8988T (cell line): ENCODE data around the gene AVP.

Experiments used
- DNase-seq: peaks from one replicate; pipeline ENCODE4 v3.0.0; 2011

The AVP gene

GRCh38 chr20:3109350-3110302, 25.1 kb upstream of the AVP start:
- no peak for DNase-seq

DNA sequence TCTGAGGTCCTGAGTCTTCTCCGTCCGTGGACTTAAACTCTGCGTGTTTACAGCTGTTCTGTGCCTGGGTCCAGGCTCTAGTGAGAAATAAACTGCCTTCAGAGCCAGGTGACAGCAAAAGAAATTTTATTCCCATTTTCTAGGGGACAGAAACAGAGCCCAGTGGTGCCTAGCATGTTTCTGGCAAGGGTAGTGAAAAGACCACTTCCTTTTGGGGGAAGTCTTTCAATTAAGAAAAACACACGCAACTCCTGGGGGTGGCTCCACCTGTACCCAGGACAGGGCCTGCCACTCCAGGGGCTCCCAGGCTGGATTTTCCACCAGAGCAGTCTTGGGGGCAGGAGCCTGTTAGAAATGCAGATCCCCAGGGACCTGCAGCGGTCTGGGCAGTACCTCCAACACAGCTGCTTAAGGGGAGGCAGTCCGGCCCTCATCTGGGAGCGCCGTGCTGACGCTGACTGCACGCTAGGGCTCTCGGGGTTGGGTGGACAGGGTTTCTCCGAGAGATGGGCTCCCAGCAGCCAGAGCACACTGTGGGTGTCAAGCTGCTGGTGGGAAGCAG, 23.0 kb upstream of the AVP start:
- no peak for DNase-seq

- DNase-seq = no peak
These were observed 22.3 kb upstream of the AVP start for GRCh38 chr20:3106658-3107463.

DNA sequence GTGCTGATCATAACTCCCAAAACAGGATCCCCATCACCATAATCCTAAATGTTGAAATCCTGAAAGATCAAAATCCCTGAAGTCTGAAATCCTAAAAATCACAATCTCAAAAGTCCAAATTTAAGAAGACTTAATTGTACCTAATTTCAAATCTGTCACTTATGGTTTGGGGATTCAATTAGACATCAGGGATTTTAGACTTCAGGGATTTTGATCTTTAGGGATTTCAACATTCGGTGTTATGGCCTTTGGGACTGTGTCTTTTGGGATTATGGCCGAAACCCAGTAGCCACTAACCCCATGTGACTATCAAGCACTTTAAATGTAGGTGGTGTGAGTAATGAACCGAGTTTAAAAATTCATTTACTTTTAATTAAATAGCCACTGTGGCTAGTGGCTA, 21.7 kb upstream of the AVP start:
- no peak for DNase-seq

DNA sequence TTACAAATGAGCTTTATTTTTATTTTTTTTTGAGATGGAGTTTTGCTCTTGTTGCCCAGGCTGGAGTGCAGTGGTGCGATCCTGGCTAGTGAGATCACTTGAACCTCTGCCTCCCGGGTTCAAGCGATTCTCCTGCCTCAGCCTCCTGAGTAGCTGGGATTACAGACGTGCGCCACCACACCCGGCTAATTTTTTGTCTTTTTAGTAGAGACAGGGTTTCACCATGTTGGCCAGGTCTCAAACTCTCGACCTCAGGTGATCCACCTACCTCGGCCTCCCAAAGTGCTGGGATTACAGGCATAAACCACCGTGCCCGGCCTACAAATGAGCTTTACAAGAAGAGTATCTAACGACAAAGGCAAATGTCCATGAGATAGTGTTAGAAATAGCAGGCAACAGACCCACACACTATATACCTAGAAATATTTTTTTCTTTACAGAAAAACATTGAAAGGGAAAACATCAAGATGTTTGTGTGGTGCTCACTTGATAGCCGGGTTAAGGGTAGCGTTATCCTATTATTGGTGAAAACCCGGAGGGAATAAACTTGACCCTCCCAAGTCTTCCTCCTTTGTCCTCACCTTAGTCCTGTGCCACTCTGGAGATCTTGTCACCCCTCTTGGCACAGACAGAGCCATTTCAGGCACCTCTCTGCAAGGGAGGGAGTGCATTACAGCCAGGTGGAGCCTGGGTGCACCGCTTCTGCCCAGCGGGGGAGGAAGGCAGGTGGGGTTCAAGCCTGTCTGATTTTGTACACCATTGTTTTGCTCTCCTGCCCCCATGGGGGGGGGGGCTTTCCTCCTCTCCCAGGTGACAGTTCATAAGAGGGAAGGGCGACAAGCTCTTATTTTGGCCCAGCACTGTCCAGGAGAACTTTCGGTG, 21.0 kb upstream of the AVP start:
- no peak for DNase-seq

- DNase-seq = no peak
These were observed 19.0 kb upstream of the AVP start for GRCh38 chr20:3103369-3104032.

DNA sequence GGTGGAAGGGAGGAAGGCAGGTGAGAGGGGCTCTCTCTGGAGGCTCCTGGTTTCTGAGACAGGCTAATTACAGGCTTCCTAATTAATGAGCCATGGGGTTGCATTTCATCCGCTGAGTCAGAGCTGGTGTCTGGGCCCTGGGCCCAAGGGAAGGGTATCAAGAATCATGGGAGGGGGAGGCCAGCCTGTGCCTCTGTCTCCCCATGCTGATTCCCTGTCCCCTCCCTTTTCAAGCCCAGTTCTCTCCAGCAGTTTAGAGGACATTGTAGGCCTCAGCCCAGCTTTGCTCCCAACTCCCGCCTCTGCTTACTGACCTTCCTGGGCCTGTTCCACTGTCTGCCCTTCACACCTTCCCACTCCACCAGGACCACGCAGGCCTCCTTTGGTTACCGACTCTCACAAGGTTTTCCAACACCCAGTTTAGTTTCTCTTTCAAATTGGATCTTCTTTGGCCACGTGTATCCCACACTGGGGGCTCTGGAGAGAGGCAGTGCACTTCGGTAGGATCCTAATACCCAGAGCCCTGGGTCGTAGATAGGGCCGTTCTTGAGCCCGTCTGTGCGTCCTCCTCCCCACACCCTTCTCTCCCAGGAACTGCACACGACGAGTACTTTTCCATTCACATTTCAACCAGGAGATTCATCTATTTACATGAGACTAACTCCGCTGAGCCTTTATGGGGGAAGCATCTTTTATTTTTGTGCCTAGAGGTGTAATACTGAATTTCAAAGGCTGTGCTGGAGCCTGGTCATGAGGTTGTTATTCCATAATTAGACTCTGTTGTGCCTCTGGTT, 18.2 kb upstream of the AVP start:
- no peak for DNase-seq

- no peak for DNase-seq
These were observed 17.4 kb upstream of the AVP start for GRCh38 chr20:3101737-3102574.

DNA sequence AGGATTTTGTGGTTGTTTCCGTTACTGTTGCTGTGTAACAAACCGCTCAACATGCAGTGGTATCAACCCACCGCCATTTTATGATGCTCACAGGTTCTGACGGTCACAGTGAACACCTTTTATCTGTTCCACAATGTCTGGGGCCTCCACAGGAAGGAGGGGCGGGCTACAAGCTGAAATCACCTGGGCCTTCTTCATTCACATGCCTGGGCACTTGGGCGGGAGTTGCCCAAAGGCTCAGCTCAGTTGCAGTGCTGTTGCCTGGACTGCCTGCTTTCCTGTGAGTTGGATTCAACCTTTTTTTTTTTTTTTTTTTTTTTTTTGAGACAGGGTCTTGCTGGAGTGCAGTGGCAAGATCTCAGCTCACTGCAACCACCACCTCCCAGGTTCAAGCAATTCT, 16.7 kb upstream of the AVP start:
- DNase-seq = no peak

DNA sequence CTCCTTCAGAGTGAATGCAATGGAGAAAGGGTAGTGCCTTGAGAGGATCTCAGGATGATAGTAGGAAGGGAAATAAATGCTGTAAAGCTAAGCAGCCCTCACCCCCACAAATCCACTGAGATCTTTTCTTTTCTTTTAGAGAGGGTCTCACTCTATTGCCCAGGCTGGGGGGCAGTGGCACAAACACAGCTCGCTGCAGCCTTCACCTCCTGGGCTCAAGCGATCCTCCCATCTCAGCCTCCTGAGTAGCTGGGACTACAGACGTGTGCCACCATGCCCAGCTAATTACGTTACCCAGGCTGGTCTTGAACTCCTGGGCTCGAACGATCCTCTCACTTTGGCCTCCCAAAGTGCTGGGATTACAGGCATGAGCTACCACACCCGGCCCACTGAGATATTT, 16.0 kb upstream of the AVP start:
- DNase-seq = no peak

- no peak for DNase-seq
These were observed 10.5 kb upstream of the AVP start for GRCh38 chr20:3094848-3095629.

- no peak for DNase-seq
These were observed 9.4 kb upstream of the AVP start for GRCh38 chr20:3093861-3094361.

- DNase-seq = no peak
These were observed 8.3 kb upstream of the AVP start for GRCh38 chr20:3092611-3093379.

- no peak for DNase-seq
These were observed 6.0 kb upstream of the AVP start for GRCh38 chr20:3090565-3090964.

GRCh38 chr20:3088031-3088430, 3.5 kb upstream of the AVP start:
- DNase-seq = no peak

GRCh38 chr20:3085571-3086072, 1.1 kb upstream of the AVP start:
- peak; percentile 18 for DNase-seq

DNA sequence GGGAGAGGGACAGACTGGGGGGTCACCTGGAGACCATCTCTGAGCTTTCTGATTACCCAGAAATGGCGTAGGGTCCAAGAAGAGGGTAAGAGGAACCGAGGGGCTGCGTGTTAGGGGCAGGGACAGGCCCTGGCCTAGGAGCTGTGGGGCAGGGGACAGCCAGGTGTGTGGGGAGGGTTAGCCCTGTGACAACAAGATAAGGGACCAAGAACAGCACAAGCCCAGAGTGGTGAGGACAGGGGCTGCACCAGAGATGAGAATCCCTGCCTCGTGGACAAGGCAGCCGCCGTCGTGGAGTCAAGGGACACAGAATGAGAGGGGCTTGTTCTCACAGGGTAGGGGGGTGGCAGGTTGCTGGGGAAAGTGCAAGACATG, 449 bp upstream of the AVP start:
- DNase-seq = peak; percentile 29
